ENCODE results near the gene CHST12.
"Not testable (repeated sequence)": the region's sequence is repeated elsewhere in the genome, so short reads cannot be mapped to it uniquely, and the experiment has no call there.

CHST12 gene

GRCh38 chr7:2469460-2470203, 66.2 kb downstream of the CHST12 start:
- not testable (repeated sequence) for H3K27ac ChIP-seq (ENCODE audit: low read depth, low read length); H3K27me3 ChIP-seq (ENCODE audit: control insufficient read depth in 5 of 5, insufficient read depth in 4 of 5, low read length in 5 of 5); H3K9me3 ChIP-seq (ENCODE audit: control insufficient read depth in 5 of 5, low read length in 5 of 5); H3K4me3 ChIP-seq (ENCODE audit: low read depth in 1 of 5, low read length in 5 of 5); H3K36me3 ChIP-seq (ENCODE audit: control insufficient read depth in 5 of 5, insufficient read depth in 5 of 5, low read length in 5 of 5); H3K9ac ChIP-seq (ENCODE audit: low read length in 5 of 5)
- peaks cover 0 to 19% (median 12%) of the 10 kb centered on the region in 5 donors for H3K4me1 ChIP-seq (ENCODE audit: control insufficient read depth in 5 of 5, insufficient read depth in 5 of 5, low read length in 5 of 5)

GRCh38 chr7:2470204-2471021, 67.0 kb downstream of the CHST12 start:
- no peaks in the 10 kb centered on the region for H3K36me3 ChIP-seq (ENCODE audit: control insufficient read depth in 5 of 5, insufficient read depth in 5 of 5, low read length in 5 of 5)
- no peak overlapping the region for H3K4me3 ChIP-seq (ENCODE audit: low read depth in 1 of 5, low read length in 5 of 5)
- H3K4me1 ChIP-seq (ENCODE audit: control insufficient read depth in 5 of 5, insufficient read depth in 5 of 5, low read length in 5 of 5) = peaks cover 0 to 19% (median 12%) of the 10 kb centered on the region in 5 donors
- no peak overlapping the region for H3K9ac ChIP-seq (ENCODE audit: low read length in 5 of 5)
- peaks cover 0 to 2% (median 0%) of the 10 kb centered on the region in 5 donors for H3K27me3 ChIP-seq (ENCODE audit: control insufficient read depth in 5 of 5, insufficient read depth in 4 of 5, low read length in 5 of 5)
- no peaks in the 10 kb centered on the region for H3K9me3 ChIP-seq (ENCODE audit: control insufficient read depth in 5 of 5, low read length in 5 of 5)
- H3K27ac ChIP-seq (ENCODE audit: low read depth, low read length) = no peak overlapping the region

- H3K36me3 ChIP-seq (ENCODE audit: control insufficient read depth in 5 of 5, insufficient read depth in 5 of 5, low read length in 5 of 5) = no peaks in the 10 kb centered on the region
- peaks cover 0 to 19% (median 12%) of the 10 kb centered on the region in 5 donors for H3K4me1 ChIP-seq (ENCODE audit: control insufficient read depth in 5 of 5, insufficient read depth in 5 of 5, low read length in 5 of 5)
- H3K9me3 ChIP-seq (ENCODE audit: control insufficient read depth in 5 of 5, low read length in 5 of 5) = no peaks in the 10 kb centered on the region
- no peak overlapping the region for H3K4me3 ChIP-seq (ENCODE audit: low read depth in 1 of 5, low read length in 5 of 5)
- no peak overlapping the region for H3K9ac ChIP-seq (ENCODE audit: low read length in 5 of 5)
- H3K27me3 ChIP-seq (ENCODE audit: control insufficient read depth in 5 of 5, insufficient read depth in 4 of 5, low read length in 5 of 5) = peaks cover 0 to 2% (median 0%) of the 10 kb centered on the region in 5 donors
- no peak overlapping the region for H3K27ac ChIP-seq (ENCODE audit: low read depth, low read length)
These were observed 67.6 kb downstream of the CHST12 start for GRCh38 chr7:2471022-2471329.

- no peak overlapping the region for H3K9ac ChIP-seq (ENCODE audit: low read length in 5 of 5)
- peaks cover 0 to 2% (median 0%) of the 10 kb centered on the region in 5 donors for H3K27me3 ChIP-seq (ENCODE audit: control insufficient read depth in 5 of 5, insufficient read depth in 4 of 5, low read length in 5 of 5)
- H3K4me3 ChIP-seq (ENCODE audit: low read depth in 1 of 5, low read length in 5 of 5) = no peak overlapping the region
- H3K36me3 ChIP-seq (ENCODE audit: control insufficient read depth in 5 of 5, insufficient read depth in 5 of 5, low read length in 5 of 5) = no peaks in the 10 kb centered on the region
- H3K27ac ChIP-seq (ENCODE audit: low read depth, low read length) = no peak overlapping the region
- H3K9me3 ChIP-seq (ENCODE audit: control insufficient read depth in 5 of 5, low read length in 5 of 5) = no peaks in the 10 kb centered on the region
- peaks cover 0 to 19% (median 12%) of the 10 kb centered on the region in 5 donors for H3K4me1 ChIP-seq (ENCODE audit: control insufficient read depth in 5 of 5, insufficient read depth in 5 of 5, low read length in 5 of 5)
These were observed 68.0 kb downstream of the CHST12 start for GRCh38 chr7:2471396-2471795.

- H3K9me3 ChIP-seq (ENCODE audit: control insufficient read depth in 5 of 5, low read length in 5 of 5) = no peaks in the 10 kb centered on the region
- H3K27me3 ChIP-seq (ENCODE audit: control insufficient read depth in 5 of 5, insufficient read depth in 4 of 5, low read length in 5 of 5) = peaks cover 0 to 3% (median 0%) of the 10 kb centered on the region in 5 donors
- no peak overlapping the region for H3K4me3 ChIP-seq (ENCODE audit: low read depth in 1 of 5, low read length in 5 of 5)
These were observed 69.3 kb downstream of the CHST12 start for GRCh38 chr7:2472739-2473138.

GRCh38 chr7:2473496-2474180, 70.2 kb downstream of the CHST12 start:
- Histone ChIP-seq H3K27ac (ENCODE audit: low read depth, low read length) (no peak overlapping the region), H3K9ac (ENCODE audit: low read length in 5 of 5) (no peak overlapping the region), H3K27me3 (ENCODE audit: control insufficient read depth in 5 of 5, insufficient read depth in 4 of 5, low read length in 5 of 5) (peaks cover 0 to 3% (median 0%) of the 10 kb centered on the region in 5 donors), H3K4me3 (ENCODE audit: low read depth in 1 of 5, low read length in 5 of 5) (no peak overlapping the region), H3K36me3 (ENCODE audit: control insufficient read depth in 5 of 5, insufficient read depth in 5 of 5, low read length in 5 of 5) (no peaks in the 10 kb centered on the region), H3K9me3 (ENCODE audit: control insufficient read depth in 5 of 5, low read length in 5 of 5) (no peaks in the 10 kb centered on the region), H3K4me1 (ENCODE audit: control insufficient read depth in 5 of 5, insufficient read depth in 5 of 5, low read length in 5 of 5) (peaks cover 9 to 33% (median 27%) of the 10 kb centered on the region in 5 donors)

More at GRCh38 chr7:2472739-2473138, 69.3 kb downstream of the CHST12 start:
- Histone ChIP-seq H3K4me1 (ENCODE audit: control insufficient read depth in 5 of 5, insufficient read depth in 5 of 5, low read length in 5 of 5) (peaks cover under 1 to 27% (median 20%) of the 10 kb centered on the region in 5 donors), H3K9ac (ENCODE audit: low read length in 5 of 5) (no peak overlapping the region), H3K36me3 (ENCODE audit: control insufficient read depth in 5 of 5, insufficient read depth in 5 of 5, low read length in 5 of 5) (no peaks in the 10 kb centered on the region), H3K27ac (ENCODE audit: low read depth, low read length) (no peak overlapping the region)

- H3K27me3 ChIP-seq (ENCODE audit: control insufficient read depth in 5 of 5, insufficient read depth in 4 of 5, low read length in 5 of 5) = peaks cover 0 to 3% (median 0%) of the 10 kb centered on the region in 5 donors
- H3K4me3 ChIP-seq (ENCODE audit: low read depth in 1 of 5, low read length in 5 of 5) = no peak overlapping the region
- peaks cover 9 to 34% (median 29%) of the 10 kb centered on the region in 5 donors for H3K4me1 ChIP-seq (ENCODE audit: control insufficient read depth in 5 of 5, insufficient read depth in 5 of 5, low read length in 5 of 5)
- H3K36me3 ChIP-seq (ENCODE audit: control insufficient read depth in 5 of 5, insufficient read depth in 5 of 5, low read length in 5 of 5) = no peaks in the 10 kb centered on the region
- no peak overlapping the region for H3K27ac ChIP-seq (ENCODE audit: low read depth, low read length)
- no peak overlapping the region for H3K9ac ChIP-seq (ENCODE audit: low read length in 5 of 5)
- H3K9me3 ChIP-seq (ENCODE audit: control insufficient read depth in 5 of 5, low read length in 5 of 5) = no peaks in the 10 kb centered on the region
These were observed 70.8 kb downstream of the CHST12 start for GRCh38 chr7:2474224-2474623.

GRCh38 chr7:2474813-2475677, 71.6 kb downstream of the CHST12 start:
- Histone ChIP-seq H3K4me1 (ENCODE audit: control insufficient read depth in 5 of 5, insufficient read depth in 5 of 5, low read length in 5 of 5) (peaks cover 9 to 42% (median 37%) of the 10 kb centered on the region in 5 donors), H3K4me3 (ENCODE audit: low read depth in 1 of 5, low read length in 5 of 5) (no peak overlapping the region)

GRCh38 chr7:2475678-2476015, 72.2 kb downstream of the CHST12 start:
- Histone ChIP-seq H3K4me3 (ENCODE audit: low read depth in 1 of 5, low read length in 5 of 5) (no peak overlapping the region), H3K9ac (ENCODE audit: low read length in 5 of 5) (no peak overlapping the region), H3K27ac (ENCODE audit: low read depth, low read length) (no peak overlapping the region), H3K36me3 (ENCODE audit: control insufficient read depth in 5 of 5, insufficient read depth in 5 of 5, low read length in 5 of 5) (no peaks in the 10 kb centered on the region), H3K4me1 (ENCODE audit: control insufficient read depth in 5 of 5, insufficient read depth in 5 of 5, low read length in 5 of 5) (peaks cover 9 to 46% (median 40%) of the 10 kb centered on the region in 5 donors), H3K27me3 (ENCODE audit: control insufficient read depth in 5 of 5, insufficient read depth in 4 of 5, low read length in 5 of 5) (peaks cover 0 to 3% (median 0%) of the 10 kb centered on the region in 5 donors), H3K9me3 (ENCODE audit: control insufficient read depth in 5 of 5, low read length in 5 of 5) (no peaks in the 10 kb centered on the region)

More at GRCh38 chr7:2474813-2475677, 71.6 kb downstream of the CHST12 start:
- H3K36me3 ChIP-seq (ENCODE audit: control insufficient read depth in 5 of 5, insufficient read depth in 5 of 5, low read length in 5 of 5) = no peaks in the 10 kb centered on the region
- H3K9ac ChIP-seq (ENCODE audit: low read length in 5 of 5) = no peak overlapping the region
- no peak overlapping the region for H3K27ac ChIP-seq (ENCODE audit: low read depth, low read length)
- peaks cover 0 to 3% (median 0%) of the 10 kb centered on the region in 5 donors for H3K27me3 ChIP-seq (ENCODE audit: control insufficient read depth in 5 of 5, insufficient read depth in 4 of 5, low read length in 5 of 5)
- no peaks in the 10 kb centered on the region for H3K9me3 ChIP-seq (ENCODE audit: control insufficient read depth in 5 of 5, low read length in 5 of 5)

Data from subcutaneous abdominal adipose tissue (tissue), 5 donors.